ENCODE data around the gene MGP.

The MGP gene

GRCh38 chr12:14854586-14855183, 31.0 kb downstream of the MGP start:
- DNase-seq, result no peak

- DNase-seq, result no peak
Measured at GRCh38 chr12:14853961-14854360, 31.7 kb downstream of the MGP start.

- no peak for DNase-seq
Measured at GRCh38 chr12:14852880-14853279, 32.8 kb downstream of the MGP start.

GRCh38 chr12:14850929-14851663, 34.6 kb downstream of the MGP start:
- no peak for DNase-seq

- DNase-seq, result no peak
Measured at GRCh38 chr12:14849661-14850060, 36.0 kb downstream of the MGP start.

- no peak for DNase-seq
Measured at GRCh38 chr12:14846876-14847580, 38.6 kb downstream of the MGP start.

- DNase-seq, result no peak
Measured at GRCh38 chr12:14846042-14846587, 39.5 kb downstream of the MGP start.

GRCh38 chr12:14845350-14845750, 40.3 kb downstream of the MGP start:
- DNase-seq, result no peak

GRCh38 chr12:14844401-14844800, 41.3 kb downstream of the MGP start:
- no peak for DNase-seq

GRCh38 chr12:14843425-14843887, 42.2 kb downstream of the MGP start, which contains the start of gene ART4:
Gene ART4, minus strand, starts transcription at chr12:14843526. Its CDS starts 413 bp downstream, at chr12:14843113.
- DNase-seq, result no peak

- DNase-seq, result no peak
Measured at GRCh38 chr12:14842315-14842714, 43.3 kb downstream of the MGP start.

GRCh38 chr12:14841761-14842160, 43.9 kb downstream of the MGP start:
- no peak for DNase-seq

- no peak for DNase-seq
Measured at GRCh38 chr12:14840616-14841015, 45.0 kb downstream of the MGP start.

GRCh38 chr12:14839262-14839661, 46.4 kb downstream of the MGP start:
- DNase-seq, result no peak

GRCh38 chr12:14836336-14837210, 49.1 kb downstream of the MGP start:
- no peak for DNase-seq

GRCh38 chr12:14834509-14834908, 51.1 kb downstream of the MGP start:
- DNase-seq, result no peak

GRCh38 chr12:14833952-14834351, 51.7 kb downstream of the MGP start:
- no peak for DNase-seq

GRCh38 chr12:14833336-14833735, 52.3 kb downstream of the MGP start:
- DNase-seq, result no peak

Data from stimulated activated naive CD4-positive, alpha-beta T cell treated with Interleukin-2 at 50 U/mL for 16 hours (primary cell).